OCI-LY7 (cell line): ENCODE results near the gene LCE1D. TPM values are rescaled to one million over a fixed set of nuclear protein-coding genes. Genes with fewer than 3 reads are reported as not detected.

Experiments
- Bru-seq: library from RNA; stranded (reverse); fragments of 400-500 nt; gene quantifications from one replicate; lab custom pipeline; 2021; lab: Mats Ljungman, UMichigan
- BruChase-seq, 2 experiments: library from RNA; stranded (reverse); fragments of 400-500 nt; gene quantifications; one replicate each; lab custom pipeline; 2021; lab: Mats Ljungman, UMichigan
- BruUV-seq: library from RNA; stranded (reverse); fragments of 400-500 nt; replicated peaks from 2 replicates; lab custom pipeline; 2021; lab: Mats Ljungman, UMichigan
- CTCF ChIA-PET: fragments of 300-600 bp; sonication (Branson Sonifier 250); formaldehyde crosslinking; loops from one replicate; lab custom pipeline; 2022; ENCODE audit warnings: antibody characterized with exemption; ENCODE audit not compliant: unreplicated experiment; lab: Charles Lee
- POLR2A ChIA-PET: fragments of 300-600 bp; sonication (Branson Sonifier 250); formaldehyde crosslinking; loops from one replicate; lab custom pipeline; 2022; ENCODE audit warnings: antibody characterized with exemption; lab: Charles Lee
- DNase-seq: peaks from one replicate; pipeline ENCODE4 v3.0.0-alpha.2; 2015; ENCODE audit warnings: low spot score
- H2AFZ ChIP-seq: fragments of 200-600 bp; sonication (generic), shearing (Covaris generic); 2 replicates; pipeline ENCODE4 v1.6.1; 2014; ENCODE audit warnings: mild to moderate bottlenecking, antibody characterized with exemption, low read length, moderate library complexity
- H3K27ac ChIP-seq: fragments of 200-600 bp; sonication (generic); 2 replicates; pipeline ENCODE4 v1.5.1; 2014; ENCODE audit warnings: mixed run types, low read depth, mild to moderate bottlenecking, moderate library complexity, low read length, inconsistent platforms; ENCODE audit not compliant: poor library complexity, severe bottlenecking
- H3K36me3 ChIP-seq: fragments of 200-600 bp; sonication (generic); 2 replicates; pipeline ENCODE4 v1.6.1; 2014; ENCODE audit warnings: mild to moderate bottlenecking, antibody characterized with exemption, low read length, moderate library complexity, mixed read lengths; ENCODE audit not compliant: insufficient read depth
- H3K4me1 ChIP-seq: fragments of 200-600 bp; sonication (generic); 2 replicates; pipeline ENCODE4 v1.5.1; 2014; ENCODE audit warnings: mild to moderate bottlenecking, low read length; ENCODE audit not compliant: insufficient read depth, poor library complexity, severe bottlenecking
- H3K4me2 ChIP-seq: fragments of 200-600 bp; sonication (generic); 2 replicates; pipeline ENCODE4 v1.6.1; 2014; ENCODE audit warnings: mild to moderate bottlenecking, low read length
- H3K4me3 ChIP-seq: fragments of 200-600 bp; sonication (generic); 2 replicates; pipeline ENCODE4 v1.5.1; 2014; ENCODE audit warnings: mild to moderate bottlenecking, low read depth, low read length; ENCODE audit not compliant: poor library complexity, severe bottlenecking
- H3K79me2 ChIP-seq: fragments of 200-600 bp; sonication (generic); 2 replicates; pipeline ENCODE4 v1.6.1; 2016; ENCODE audit warnings: low read depth, mild to moderate bottlenecking, low read length, moderate library complexity, mixed read lengths; ENCODE audit not compliant: insufficient read depth
- H3K9me2 ChIP-seq: fragments of 200-600 bp; sonication (generic); 2 replicates; pipeline ENCODE4 v1.6.1; 2016; ENCODE audit warnings: mild to moderate bottlenecking, low read length, mixed read lengths; ENCODE audit not compliant: insufficient read depth
- H3K9me3 ChIP-seq: fragments of 200-600 bp; sonication (generic); 2 replicates; pipeline ENCODE4 v1.6.1; 2014; ENCODE audit warnings: mild to moderate bottlenecking, mixed run types, low read length, mixed read lengths
- H4K20me1 ChIP-seq: fragments of 200-600 bp; sonication (generic); 2 replicates; pipeline ENCODE4 v1.6.1; 2014; ENCODE audit warnings: mild to moderate bottlenecking, antibody characterized with exemption, low read length, moderate library complexity, mixed read lengths; ENCODE audit not compliant: insufficient read depth
- CTCF ChIP-seq: fragments of 200-600 bp; sonication (generic); conservative IDR thresholded peaks from 2 replicates; pipeline ENCODE4 v1.5.1; 2014; ENCODE audit warnings: mild to moderate bottlenecking, antibody characterized with exemption, low read length, moderate library complexity, mixed read lengths
- EZH2phosphoT487 ChIP-seq: fragments of 200-600 bp; sonication (generic); IDR thresholded peaks from 2 replicates; pipeline ENCODE4 v1.6.1; 2018; ENCODE audit warnings: low read depth, borderline replicate concordance, mild to moderate bottlenecking, mixed run types, antibody characterized with exemption, low read length, moderate library complexity, mixed read lengths
- intact Hi-C: fragments of 100-400 bp; cut with micrococcal nuclease; formaldehyde crosslinking; loops from one replicate; pipeline ENCODE4 v1.10.0; 2022; ENCODE audit not compliant: unreplicated experiment
- long read RNA-seq: library from polyadenylated mRNA; stranded (forward); transcript quantifications from one replicate; pipeline ENCODE4 v2.0.0, GENCODE V29; 2022
- total RNA-seq, 2 experiments: library from RNA; depleted of rRNA in 1 of 2; stranded (reverse); fragments of >200 nt in 1 of 2; shearing (Covaris generic) in 1 of 2; gene quantifications; 2 replicates each; pipeline ENCODE4 v1.2.3, GENCODE V29; 2014 to 2022

Gene LCE1D
- not detected in 2 replicates for total RNA-seq (2014; rRNA removed; shearing (Covaris generic))
- total RNA-seq (2022), result not detected in 2 replicates
- Bru-seq, nascent RNA, result not detected
- BruChase-seq, experiment 1, labeled RNA remaining after a 6-hour chase, result not detected
- not detected for BruChase-seq, experiment 2, labeled RNA remaining after a 2-hour chase
- long read RNA-seq, result 0 reads

- H3K79me2 ChIP-seq, result no peaks in the 10 kb centered on the region
- no peaks in the 10 kb centered on the region for H3K9me2 ChIP-seq
- H4K20me1 ChIP-seq, result no peaks in the 10 kb centered on the region
- H3K4me3 ChIP-seq, result no peak within 1 kb of the TSS
- H3K4me1 ChIP-seq, result no peaks in the 10 kb centered on the region
- DNase-seq, result no peak
- no peaks in the 10 kb centered on the region for H3K9me3 ChIP-seq
- intact Hi-C loops, result no loop called here
- no peak within 1 kb of the TSS for H3K27ac ChIP-seq
- H3K36me3 ChIP-seq, result no peaks in the 10 kb centered on the region
- CTCF ChIA-PET, result no interaction called here
- H2AFZ ChIP-seq, result no peak within 1 kb of the TSS
- H3K4me2 ChIP-seq, result no peak within 1 kb of the TSS
- POLR2A ChIA-PET, result no interaction called here
- TF ChIP-seq CTCF, result no peak
- no peak for TF ChIP-seq EZH2phosphoT487
- no TSS peak for BruUV-seq
Observed at GRCh38 chr1:152796421-152796820, at the start of gene LCE1D. Gene LCE1D (plus strand): TSS chr1:152796721. CDS start chr1:152797795, 1,074 bp downstream.

- H3K4me2 ChIP-seq, result no peak overlapping the region
- no TSS peak for BruUV-seq
- TF ChIP-seq CTCF (no peak), EZH2phosphoT487 (no peak)
- no peak overlapping the region for H3K4me3 ChIP-seq
- no peaks in the 10 kb centered on the region for H3K9me2 ChIP-seq
- no peaks in the 10 kb centered on the region for H3K9me3 ChIP-seq
- no peaks in the 10 kb centered on the region for H3K36me3 ChIP-seq
- intact Hi-C loops, result no loop called here
- no peaks in the 10 kb centered on the region for H3K79me2 ChIP-seq
- H3K27ac ChIP-seq, result no peak overlapping the region
- no peaks in the 10 kb centered on the region for H3K4me1 ChIP-seq
- ChIA-PET CTCF (no interaction called here), POLR2A (no interaction called here)
- DNase-seq, result no peak
- H2AFZ ChIP-seq, result no peak overlapping the region
- no peaks in the 10 kb centered on the region for H4K20me1 ChIP-seq
Observed at GRCh38 chr1:152747831-152748230, 48.7 kb upstream of the LCE1D start.

- TF ChIP-seq EZH2phosphoT487 (no peak), CTCF (no peak)
- no peaks in the 10 kb centered on the region for H3K9me2 ChIP-seq
Observed at GRCh38 chr1:152752225-152752624, 44.3 kb upstream of the LCE1D start.

More at GRCh38 chr1:152752225-152752624, 44.3 kb upstream of the LCE1D start:
- DNase-seq, result no peak
- no peaks in the 10 kb centered on the region for H4K20me1 ChIP-seq
- CTCF ChIA-PET, result no interaction called here
- H3K36me3 ChIP-seq, result no peaks in the 10 kb centered on the region
- H3K4me1 ChIP-seq, result no peaks in the 10 kb centered on the region
- no peaks in the 10 kb centered on the region for H3K9me3 ChIP-seq
- intact Hi-C loops, result no loop called here
- no peak overlapping the region for H3K27ac ChIP-seq
- POLR2A ChIA-PET, result no interaction called here
- no peak overlapping the region for H3K4me3 ChIP-seq
- no peaks in the 10 kb centered on the region for H3K79me2 ChIP-seq
- no peak overlapping the region for H2AFZ ChIP-seq
- no TSS peak for BruUV-seq
- no peak overlapping the region for H3K4me2 ChIP-seq
